Stimulated activated CD8-positive, alpha-beta memory T cell treated with anti-CD3 and anti-CD28 coated beads, Interleukin-7, amount 100 ng/mL, for 4 hours (primary cell): ENCODE measurements around the gene ING1.
A peak's percentile ranks its signal among the peaks of the same experiment; 100 is the strongest.
"Not testable (repeated sequence)": the region's sequence is repeated elsewhere in the genome, so short reads cannot be mapped to it uniquely, and the experiment has no call there.

Experiments used
- DNase-seq, 2 donors: peaks; one replicate each; pipeline ENCODE4 v3.0.0-alpha.2; 2020; ENCODE audit warnings: low read depth in 2 of 2

The ING1 gene

DNA sequence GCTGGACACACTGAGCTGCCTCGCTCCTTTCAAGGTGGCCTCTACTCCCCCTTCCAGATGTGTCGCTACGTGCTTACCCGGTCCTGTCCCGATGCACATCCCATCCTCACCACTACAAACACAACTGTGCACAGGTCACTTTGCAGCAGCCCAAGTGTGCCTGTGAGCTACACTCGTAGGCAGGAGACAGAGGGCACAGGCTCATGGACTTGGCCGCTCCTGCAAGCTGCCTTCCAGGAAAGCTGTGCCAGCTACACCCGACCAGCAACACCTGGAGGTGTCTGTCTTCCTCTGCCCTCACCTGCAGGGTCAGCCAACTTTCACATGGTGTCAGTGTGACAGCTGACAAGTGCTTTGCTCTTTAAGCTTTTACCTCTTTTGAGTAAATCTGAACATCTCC, 23.0 kb upstream of the ING1 start:
- DNase-seq, result no peak

DNA sequence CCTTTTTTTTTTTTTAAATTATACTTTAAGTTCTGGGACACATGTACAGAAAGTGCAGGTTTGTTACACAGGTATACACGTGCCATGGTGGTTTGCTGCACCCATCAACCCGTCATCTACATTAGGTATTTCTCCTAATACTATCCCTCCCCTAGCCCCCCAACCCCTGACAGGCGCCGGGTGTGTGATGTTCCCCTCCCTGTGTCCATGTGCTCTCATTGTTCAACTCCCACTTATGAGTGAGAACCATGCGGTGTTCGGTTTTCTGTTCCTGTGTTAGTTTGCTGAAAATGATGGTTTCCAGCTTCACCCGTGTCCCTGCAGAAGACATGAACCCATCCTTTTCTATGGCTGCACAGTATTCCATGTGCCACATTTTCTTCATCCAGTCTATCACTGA, 17.7 kb upstream of the ING1 start:
- not testable (repeated sequence) for DNase-seq

DNA sequence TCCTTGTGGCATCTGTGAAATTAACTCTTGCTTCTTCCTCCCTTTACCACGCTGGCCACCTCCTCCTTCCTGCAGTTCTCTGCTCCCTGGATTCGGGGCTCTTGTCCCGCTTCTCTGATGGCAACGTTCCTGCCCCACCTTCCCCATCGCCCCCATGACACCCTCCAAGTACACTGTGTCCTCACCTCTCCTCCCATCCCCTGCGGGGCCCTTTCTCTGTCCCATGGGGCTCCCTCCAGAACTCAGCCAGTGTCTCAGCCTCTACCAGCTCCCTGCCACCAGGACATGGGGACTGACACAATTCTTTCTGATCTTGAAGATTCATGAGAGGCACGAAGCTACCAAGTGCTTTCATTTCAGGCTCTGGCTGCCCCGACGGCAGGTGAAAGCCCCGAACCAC, 16.7 kb upstream of the ING1 start:
- DNase-seq, result no peak

GRCh38 chr13:110697842-110698241, 15.7 kb upstream of the ING1 start:
- no peak for DNase-seq

GRCh38 chr13:110698689-110699088, 14.8 kb upstream of the ING1 start:
- DNase-seq, result no peak

DNA sequence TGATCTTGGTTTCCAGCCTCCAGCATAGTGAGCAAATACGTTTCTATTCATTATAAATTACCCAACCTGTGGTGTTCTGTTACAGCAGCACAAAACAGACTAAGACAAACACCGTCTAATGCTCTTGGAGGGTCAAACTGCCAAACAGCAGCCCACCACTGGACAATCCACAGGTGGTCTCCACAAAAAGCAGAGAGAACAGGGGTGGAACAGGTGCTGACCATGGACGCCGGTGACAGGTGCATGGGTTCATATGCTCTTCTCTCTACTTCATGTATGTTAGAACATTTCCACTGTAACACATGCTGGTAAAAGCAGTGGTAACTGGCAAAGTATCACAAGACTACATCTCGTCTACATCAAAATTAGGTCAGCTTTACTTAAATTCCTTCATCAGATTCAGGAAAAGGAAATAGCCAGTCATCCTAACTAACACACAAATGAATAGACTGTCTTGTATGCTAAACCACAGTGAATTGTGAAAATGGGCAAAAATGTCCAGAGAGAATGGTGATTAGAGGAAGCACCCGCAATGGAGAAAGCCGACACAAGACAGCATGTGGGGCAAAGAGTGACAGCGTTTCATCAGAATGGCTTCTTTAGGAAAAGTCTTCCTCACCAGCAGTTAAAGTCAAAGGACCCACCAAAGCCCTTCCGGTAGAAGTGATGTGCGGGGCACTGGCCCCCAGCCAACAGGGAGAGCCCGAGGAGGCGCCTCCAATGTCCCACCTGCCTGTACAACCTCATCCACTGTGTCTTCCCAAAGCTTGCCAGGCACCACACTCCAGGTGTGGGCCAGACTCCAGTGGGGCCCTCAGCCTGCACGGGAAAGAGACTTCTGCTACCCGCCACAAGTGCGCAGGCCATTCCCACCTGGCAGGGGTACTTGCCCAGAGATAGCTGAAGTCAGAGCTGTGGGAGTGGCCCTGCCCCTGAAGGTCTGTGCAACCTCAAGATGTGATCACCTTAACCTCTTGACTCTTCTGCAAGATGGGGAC, 14.1 kb upstream of the ING1 start:
- DNase-seq, result no peak

- no peak for DNase-seq
Observed at GRCh38 chr13:110700186-110700585, 13.3 kb upstream of the ING1 start.

- no peak for DNase-seq
Observed at GRCh38 chr13:110700641-110701040, 12.9 kb upstream of the ING1 start.

DNA sequence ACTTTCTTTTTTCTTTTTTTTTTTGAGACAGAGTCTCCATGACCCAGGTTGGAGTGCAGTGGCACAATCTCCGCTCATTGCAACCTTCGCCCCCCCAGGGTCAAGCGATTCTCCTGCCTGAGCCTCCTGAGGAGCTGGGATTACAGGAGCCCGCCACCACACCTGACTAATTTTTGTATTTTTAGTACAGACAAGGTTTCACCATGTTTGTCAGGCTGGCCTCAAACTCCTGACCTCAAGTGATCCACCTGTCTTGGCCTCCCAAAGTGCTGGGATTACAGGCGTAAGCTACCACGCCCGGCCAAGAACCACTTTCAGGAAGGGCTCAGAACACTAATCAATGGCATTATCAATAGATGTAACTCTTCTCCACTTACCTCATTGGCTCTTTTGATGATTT, 12.4 kb upstream of the ING1 start:
- not testable (repeated sequence) for DNase-seq

DNA sequence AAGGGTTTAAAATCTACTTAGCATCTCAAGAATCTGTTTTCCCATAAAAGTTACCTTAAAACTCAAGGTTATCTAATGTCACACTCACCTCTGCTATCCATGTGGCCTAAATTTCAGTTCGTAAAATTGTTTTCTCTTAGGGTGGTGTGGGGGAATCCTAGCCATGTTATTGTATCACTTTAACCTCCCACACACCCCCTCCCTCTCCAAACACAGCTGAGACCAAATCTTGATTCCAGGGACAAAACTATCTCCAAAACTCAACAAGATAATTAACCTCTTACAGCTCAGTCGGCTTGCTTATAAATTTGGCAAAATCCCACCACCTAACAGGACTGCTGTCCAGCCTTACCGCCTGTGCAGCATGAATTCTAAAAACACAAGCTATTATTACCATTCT, 11.4 kb upstream of the ING1 start:
- DNase-seq, result no peak

DNA sequence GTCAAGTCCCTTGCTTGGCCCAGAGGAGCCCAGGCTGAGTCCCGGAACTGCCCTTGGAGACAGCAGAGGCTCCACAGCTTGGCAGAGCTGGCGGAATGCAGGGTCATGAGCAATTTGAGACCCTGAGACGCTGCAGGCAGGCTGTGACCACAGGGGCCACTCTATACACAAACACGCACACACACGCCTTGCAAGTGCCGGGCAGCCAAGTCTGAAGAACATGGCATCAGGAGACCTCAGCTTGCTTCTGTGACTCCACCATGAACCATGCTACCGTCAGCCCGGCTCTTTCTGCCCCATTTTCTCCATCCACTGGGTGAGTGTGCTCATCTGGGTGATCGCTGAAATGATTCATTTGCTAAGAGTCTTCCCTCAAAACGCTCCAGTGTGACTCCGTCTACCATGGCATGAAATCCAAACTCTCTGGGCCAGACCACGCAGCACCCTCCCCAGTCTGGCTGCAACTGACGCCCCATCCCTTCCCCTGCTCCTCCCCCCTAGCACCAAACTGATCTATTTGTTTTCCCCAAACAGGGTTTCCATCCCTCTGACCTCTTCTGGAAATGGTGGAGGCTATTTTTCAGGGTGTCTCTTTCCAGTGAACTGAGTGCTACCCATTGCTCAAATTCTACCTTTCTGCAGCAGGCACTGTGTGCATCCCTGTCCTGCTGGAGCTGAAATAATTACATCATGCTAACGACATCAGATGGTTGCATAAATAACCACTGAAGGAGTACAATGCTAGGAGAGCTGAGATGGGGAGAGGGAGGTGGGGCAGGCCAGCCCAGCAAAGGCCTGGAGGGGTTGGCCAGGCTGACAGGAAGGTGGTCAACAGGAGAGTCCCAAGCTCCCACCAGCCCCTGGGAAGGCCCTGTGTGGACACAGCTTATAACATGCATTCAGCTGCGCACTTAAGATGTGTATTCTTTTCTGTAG, 10.6 kb upstream of the ING1 start:
- DNase-seq, result no peak

DNA sequence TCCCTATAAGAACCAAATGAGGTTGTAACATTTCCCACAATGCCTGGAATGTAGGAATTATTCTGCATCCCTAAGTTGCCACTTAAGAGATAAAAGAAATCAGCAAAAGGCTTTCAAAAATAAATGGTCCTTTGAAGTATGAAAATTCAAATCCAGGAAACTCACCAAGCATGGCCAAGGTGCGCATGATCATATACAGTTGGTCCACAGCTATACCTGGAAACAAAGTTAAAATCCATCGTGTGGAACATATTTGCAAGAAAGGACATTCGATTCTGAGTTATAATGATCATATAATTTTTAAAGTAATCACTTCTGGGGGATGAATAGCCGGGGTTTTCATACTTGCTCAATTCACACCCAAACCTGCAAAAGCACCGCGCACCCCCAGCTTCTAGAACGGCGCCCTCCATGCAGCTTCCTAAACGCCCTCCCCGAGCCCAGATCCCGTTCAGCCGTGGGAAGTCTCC, 8.1 kb upstream of the ING1 start:
- DNase-seq, result no peak

DNA sequence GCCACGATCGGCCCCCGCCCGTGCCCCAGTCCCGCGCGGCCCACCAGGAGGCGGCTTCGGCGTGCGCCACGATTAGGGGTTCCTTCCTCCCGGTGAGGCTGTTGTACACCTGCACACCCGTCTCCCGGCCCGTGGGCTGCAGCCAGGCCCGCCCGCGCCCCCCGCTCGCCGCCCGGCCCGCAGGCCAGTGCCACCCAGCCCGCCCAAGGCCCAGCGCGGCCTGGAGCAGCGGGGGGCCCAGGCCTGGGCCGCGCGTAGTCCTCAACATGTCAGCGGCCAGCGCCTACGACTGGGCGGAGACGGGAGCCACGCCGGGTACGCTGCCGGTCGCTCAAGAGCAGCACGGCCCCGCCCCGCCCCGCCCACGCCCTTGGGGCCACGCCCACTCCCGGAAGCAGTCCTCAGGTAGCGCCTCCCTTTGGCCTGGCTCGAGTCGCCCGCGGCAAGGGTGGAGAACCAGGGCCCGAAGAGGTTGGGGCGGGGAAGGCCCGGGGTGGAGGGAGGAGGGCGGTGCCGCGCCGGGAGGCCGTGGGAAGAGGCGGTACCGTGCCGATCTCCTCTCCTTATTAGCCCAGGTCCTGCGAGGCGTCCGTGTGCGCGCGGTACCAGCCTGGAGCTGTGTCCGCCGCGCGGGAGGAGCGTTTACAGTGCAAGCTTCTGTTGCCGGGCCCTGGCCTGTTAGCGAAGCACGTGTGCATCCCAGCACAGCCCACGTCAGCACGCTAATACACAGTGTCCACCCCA, 7.5 kb upstream of the ING1 start, which contains the start of gene CARS2:
Gene CARS2, minus strand, starts transcription at position 291 of the 744 bp plus-strand sequence. Its CDS starts 23 bp downstream, at position 268.
- peak; percentile 87 to 92 for DNase-seq

DNA sequence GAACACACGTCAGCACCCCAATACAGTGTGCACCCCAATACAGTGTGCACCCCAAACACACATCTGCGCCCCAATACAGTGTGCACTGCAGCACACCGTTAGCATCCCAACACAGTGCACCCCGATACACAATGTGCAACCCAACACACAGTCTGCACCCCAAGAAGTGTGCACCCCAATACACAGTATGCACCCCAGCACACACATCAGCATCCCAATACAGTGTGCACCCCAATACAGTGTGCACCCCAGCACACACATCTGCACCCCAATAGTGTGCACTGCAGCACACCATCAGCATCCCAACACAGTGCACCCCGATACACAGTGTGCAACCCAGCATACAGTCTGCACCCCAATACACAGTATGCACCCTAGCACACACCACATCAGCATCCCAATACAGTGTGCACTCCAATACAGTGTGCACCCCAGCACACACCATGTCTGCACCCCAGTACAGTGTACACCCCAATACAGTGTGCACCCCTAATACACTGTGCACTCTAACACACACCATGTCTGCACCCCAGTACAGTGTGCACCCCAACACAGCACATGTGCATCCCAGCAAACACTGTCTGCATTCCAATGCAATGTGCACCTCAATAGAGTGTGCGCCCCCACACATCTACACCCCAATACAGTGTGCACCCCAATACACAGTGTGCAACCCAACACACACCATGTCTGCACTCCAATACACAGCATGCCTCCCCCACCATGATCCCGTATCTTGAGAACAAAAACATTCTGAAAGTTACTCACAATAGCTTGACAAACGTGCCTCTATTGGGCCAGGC, 6.7 kb upstream of the ING1 start:
- DNase-seq, result no peak

DNA sequence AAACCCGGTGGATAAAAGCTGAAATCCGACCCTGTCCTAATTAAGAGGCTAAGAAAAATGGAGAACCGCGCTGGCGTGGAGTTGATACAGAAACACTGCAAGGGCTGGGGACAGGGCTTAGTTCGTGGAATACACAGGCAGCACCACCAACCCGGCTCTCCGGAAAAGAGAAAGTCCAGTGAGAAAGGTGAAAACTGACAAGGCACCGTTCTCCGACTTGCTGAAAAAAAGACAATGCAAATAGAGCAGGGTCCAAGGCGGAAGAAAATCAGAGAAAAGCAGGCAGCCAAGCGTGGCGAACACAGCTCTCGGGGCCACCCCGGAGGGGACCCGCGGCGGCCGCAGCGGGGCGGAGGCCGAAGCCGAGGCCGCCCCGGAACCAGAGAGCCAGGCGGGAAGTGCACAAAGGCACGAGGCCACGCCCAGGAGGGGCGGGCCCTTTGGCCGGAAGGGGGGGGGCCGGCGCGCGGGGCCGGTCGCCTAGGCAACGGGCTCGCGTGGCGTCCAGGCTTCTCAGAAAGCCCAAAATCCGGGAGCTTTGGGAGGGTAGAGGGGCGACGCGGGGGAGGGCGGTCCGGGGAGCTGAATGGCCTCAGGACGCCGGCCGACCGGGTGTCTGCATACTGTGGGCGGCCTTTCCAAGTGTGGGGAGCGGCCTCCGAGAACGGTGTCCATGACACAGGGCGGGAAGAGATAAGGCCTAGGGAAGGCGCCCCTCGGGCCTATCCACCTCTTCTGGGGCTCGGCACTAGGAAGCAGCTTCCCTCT, 1.2 kb upstream of the ING1 start:
- DNase-seq, result peak; percentile 72 to 87

GRCh38 chr13:110712849-110713641, 455 bp upstream of the ING1 start:
- peak; percentile 99 to 100 for DNase-seq

DNA sequence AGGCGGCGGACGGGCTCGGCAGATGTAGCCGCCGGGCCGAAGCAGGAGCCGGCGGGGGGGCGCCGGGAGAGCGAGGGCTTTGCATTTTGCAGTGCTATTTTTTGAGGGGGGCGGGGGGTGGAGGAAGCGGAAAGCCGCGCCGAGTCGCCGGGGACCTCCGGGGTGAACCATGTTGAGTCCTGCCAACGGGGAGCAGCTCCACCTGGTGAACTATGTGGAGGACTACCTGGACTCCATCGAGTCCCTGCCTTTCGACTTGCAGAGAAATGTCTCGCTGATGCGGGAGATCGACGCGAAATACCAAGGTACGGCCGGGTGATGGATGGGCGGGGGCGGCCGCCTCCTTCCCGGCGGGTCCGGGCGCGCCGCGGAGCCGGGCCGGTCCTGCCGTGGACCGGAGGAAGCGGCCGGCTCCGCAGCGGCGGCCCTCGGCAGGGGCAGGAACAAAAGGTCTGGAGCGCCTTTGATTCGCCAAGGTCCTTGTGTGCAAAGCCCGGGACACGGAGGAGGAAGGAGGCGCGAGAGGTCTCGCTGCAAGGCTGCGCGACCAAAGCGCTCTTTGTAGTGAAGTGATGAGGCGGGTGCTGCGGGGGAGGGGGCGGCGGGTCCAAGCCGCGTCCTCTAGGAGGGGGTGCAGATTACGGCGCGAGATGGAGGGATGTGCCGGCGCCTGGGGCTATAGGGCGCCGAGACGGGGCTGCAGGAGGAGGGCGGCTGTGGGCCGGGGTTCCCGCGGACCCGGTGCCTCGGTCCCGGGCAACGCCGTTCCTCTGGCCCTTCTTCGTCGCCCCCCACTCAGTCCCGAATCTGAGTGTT, 689 bp downstream of the ING1 start:
- peak; percentile 54 to 69 for DNase-seq

DNA sequence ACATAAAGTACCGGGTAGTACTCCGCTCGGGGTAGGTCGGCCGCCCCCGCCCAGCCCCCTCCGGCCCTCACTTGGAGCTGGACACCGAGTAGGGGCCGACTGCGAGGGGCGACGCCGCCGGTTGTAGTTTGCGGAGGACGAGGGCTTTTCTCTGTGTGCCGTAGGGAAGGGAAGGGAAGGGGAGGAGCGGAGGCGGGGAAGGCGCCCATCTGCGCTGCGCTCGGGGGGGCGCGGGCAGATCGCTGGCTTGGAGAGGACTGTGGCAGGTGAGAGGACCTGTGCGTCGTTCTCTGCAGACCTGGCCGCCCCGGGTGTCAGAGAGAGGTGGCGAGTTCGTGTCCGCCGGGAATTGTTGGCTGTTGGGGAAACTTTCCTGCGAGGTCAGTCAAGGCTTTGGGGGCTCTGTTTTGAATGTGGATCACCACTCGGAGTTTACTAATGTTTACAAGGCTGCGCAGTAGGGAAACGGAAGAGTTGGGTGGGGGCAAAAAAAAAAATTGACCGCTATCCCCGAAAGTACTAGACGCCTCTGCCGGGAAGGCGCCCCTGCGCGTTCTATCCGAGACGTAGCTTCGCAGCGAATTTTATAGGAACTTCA, 1.4 kb downstream of the ING1 start:
- DNase-seq, result peak in 1 of 2 donors; percentile 43
